Neural progenitor cell (in vitro differentiated cells): ENCODE results near the gene CDH1. TPM values are rescaled to one million over a fixed set of nuclear protein-coding genes. Genes with fewer than 3 reads are reported as not detected.

Experiments
- DNase-seq: peaks from one replicate; pipeline ENCODE4 v3.0.0-alpha.2; 2016; ENCODE audit warnings: low spot score
- H2AFZ ChIP-seq: fragments of 200-600 bp; sonication (generic); replicated peaks from 2 replicates; pipeline ENCODE4 v1.6.1; 2016; ENCODE audit warnings: antibody characterized with exemption
- H3F3A ChIP-seq: fragments of 200-600 bp; sonication (generic); 2 replicates; pipeline ENCODE4 v1.6.1; 2016; ENCODE audit warnings: antibody characterized with exemption, low read depth
- H3K27ac ChIP-seq: fragments of 200-600 bp; sonication (generic); 2 replicates; pipeline ENCODE4 v1.5.1; 2016; ENCODE audit warnings: mild to moderate bottlenecking
- H3K27me3 ChIP-seq: fragments of 200-600 bp; sonication (generic); 2 replicates; pipeline ENCODE4 v1.6.1; 2016; ENCODE audit warnings: mild to moderate bottlenecking, moderate library complexity
- H3K36me3 ChIP-seq: fragments of 200-600 bp; sonication (generic); 2 replicates; pipeline ENCODE4 v1.5.1; 2016
- H3K4me1 ChIP-seq: fragments of 200-600 bp; sonication (generic); 2 replicates; pipeline ENCODE4 v1.6.1; 2016; ENCODE audit warnings: mixed run types
- H3K4me2 ChIP-seq: fragments of 200-600 bp; sonication (generic); 2 replicates; pipeline ENCODE4 v1.6.1; 2016
- H3K4me3 ChIP-seq: fragments of 200-600 bp; sonication (generic); 2 replicates; pipeline ENCODE4 v1.5.1; 2016
- H3K79me2 ChIP-seq: fragments of 200-600 bp; sonication (generic); 2 replicates; pipeline ENCODE4 v1.6.1; 2016; ENCODE audit warnings: low read depth
- H3K9ac ChIP-seq: fragments of 200-600 bp; sonication (generic); 2 replicates; pipeline ENCODE4 v1.6.1; 2016
- H3K9me3 ChIP-seq: fragments of 200-600 bp; sonication (generic); 2 replicates; pipeline ENCODE4 v1.5.1; 2016; ENCODE audit warnings: low read depth
- H4K20me1 ChIP-seq: fragments of 200-600 bp; sonication (generic); 2 replicates; pipeline ENCODE4 v1.6.1; 2016; ENCODE audit warnings: low read depth
- H3K27ac Mint-ChIP-seq: 3 replicates; pipeline ENCODE4 v1.8.0; 2021; ENCODE audit warnings: mixed read lengths
- H3K27me3 Mint-ChIP-seq: 2 replicates; pipeline ENCODE4 v1.8.0; 2022; ENCODE audit warnings: low read depth, mild to moderate bottlenecking, inconsistent platforms, moderate library complexity, mixed read lengths; ENCODE audit not compliant: insufficient read depth
- H3K36me3 Mint-ChIP-seq: 3 replicates; pipeline ENCODE4 v1.8.0; 2021; ENCODE audit warnings: mixed read lengths
- H3K4me1 Mint-ChIP-seq: 3 replicates; pipeline ENCODE4 v1.8.0; 2021; ENCODE audit warnings: mixed read lengths
- H3K4me3 Mint-ChIP-seq: 3 replicates; pipeline ENCODE4 v1.8.0; 2021; ENCODE audit warnings: mild to moderate bottlenecking, moderate library complexity, mixed read lengths
- H3K9me3 Mint-ChIP-seq: 3 replicates; pipeline ENCODE4 v1.8.0; 2020; ENCODE audit warnings: mixed read lengths
- EZH2 ChIP-seq: fragments of 200-600 bp; sonication (generic); IDR thresholded peaks from 2 replicates; pipeline ENCODE4 v1.6.1; 2017; ENCODE audit warnings: antibody characterized with exemption, mild to moderate bottlenecking, moderate library complexity
- EZH2phosphoT487 ChIP-seq: fragments of 200-600 bp; sonication (generic); IDR thresholded peaks from 2 replicates; pipeline ENCODE4 v1.6.1; 2017; ENCODE audit warnings: antibody characterized with exemption
- total RNA-seq: library from RNA; depleted of rRNA; stranded (reverse); fragments of >200 nt; gene quantifications from 2 replicates; pipeline ENCODE4 v1.2.3, GENCODE V29; 2015; ENCODE audit warnings: low replicate concordance
- TF ChIP-seq, protein P1 (sequence below): fragments of 200-600 bp; sonication (generic); IDR thresholded peaks from 2 replicates; pipeline ENCODE4 v1.5.1; 2017; ENCODE audit warnings: antibody characterized with exemption, mild to moderate bottlenecking

The CDH1 gene
- total RNA-seq, 1 donor from 2014 or later, result 3.3 TPM

DNA sequence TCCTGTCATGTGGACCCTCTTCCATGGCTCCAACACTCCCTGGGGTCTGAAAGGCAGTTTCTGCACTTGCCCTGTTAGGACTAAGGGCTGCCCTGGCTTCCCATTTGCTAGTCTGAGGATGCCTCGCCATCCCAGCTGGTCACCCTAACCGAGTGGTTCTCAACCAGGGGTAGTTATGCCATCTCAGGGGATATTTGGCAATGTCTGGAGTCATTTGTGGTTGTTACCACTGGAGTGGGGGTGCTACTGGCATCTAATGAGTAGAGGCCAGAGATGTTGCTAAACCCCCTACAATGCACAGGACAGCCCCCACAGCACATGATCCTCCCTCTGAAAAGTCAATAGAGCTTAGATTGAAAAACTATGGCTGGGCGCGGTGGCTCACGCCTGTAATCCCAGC, 26.9 kb upstream of the CDH1 start:
- H3F3A ChIP-seq, result peaks cover 5% of the 10 kb centered on the region
- peaks cover 4% of the 10 kb centered on the region for H3K4me1 ChIP-seq
- no peaks in the 10 kb centered on the region for H3K36me3 Mint-ChIP-seq
- H3K27ac ChIP-seq, result no peak overlapping the region
- no peak overlapping the region for H3K4me3 ChIP-seq
- H3K36me3 ChIP-seq, result no peaks in the 10 kb centered on the region
- H3K27me3 ChIP-seq, result no peaks in the 10 kb centered on the region
- H3K4me1 Mint-ChIP-seq, result peaks cover 9% of the 10 kb centered on the region
- H3K9me3 Mint-ChIP-seq, result no peaks in the 10 kb centered on the region
- H3K79me2 ChIP-seq, result no peaks in the 10 kb centered on the region
- no peak overlapping the region for H3K9ac ChIP-seq
- H3K27me3 Mint-ChIP-seq, result peaks cover 4% of the 10 kb centered on the region
- TF ChIP-seq, protein P1, sequence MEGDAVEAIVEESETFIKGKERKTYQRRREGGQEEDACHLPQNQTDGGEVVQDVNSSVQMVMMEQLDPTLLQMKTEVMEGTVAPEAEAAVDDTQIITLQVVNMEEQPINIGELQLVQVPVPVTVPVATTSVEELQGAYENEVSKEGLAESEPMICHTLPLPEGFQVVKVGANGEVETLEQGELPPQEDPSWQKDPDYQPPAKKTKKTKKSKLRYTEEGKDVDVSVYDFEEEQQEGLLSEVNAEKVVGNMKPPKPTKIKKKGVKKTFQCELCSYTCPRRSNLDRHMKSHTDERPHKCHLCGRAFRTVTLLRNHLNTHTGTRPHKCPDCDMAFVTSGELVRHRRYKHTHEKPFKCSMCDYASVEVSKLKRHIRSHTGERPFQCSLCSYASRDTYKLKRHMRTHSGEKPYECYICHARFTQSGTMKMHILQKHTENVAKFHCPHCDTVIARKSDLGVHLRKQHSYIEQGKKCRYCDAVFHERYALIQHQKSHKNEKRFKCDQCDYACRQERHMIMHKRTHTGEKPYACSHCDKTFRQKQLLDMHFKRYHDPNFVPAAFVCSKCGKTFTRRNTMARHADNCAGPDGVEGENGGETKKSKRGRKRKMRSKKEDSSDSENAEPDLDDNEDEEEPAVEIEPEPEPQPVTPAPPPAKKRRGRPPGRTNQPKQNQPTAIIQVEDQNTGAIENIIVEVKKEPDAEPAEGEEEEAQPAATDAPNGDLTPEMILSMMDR, result no peak
- TF ChIP-seq EZH2phosphoT487 (no peak), EZH2 (no peak)
- H3K4me2 ChIP-seq, result no peak overlapping the region
- H3K4me3 Mint-ChIP-seq, result no peak overlapping the region
- H3K27ac Mint-ChIP-seq, result no peak overlapping the region
- no peak overlapping the region for H2AFZ ChIP-seq
- no peaks in the 10 kb centered on the region for H3K9me3 ChIP-seq
- no peak for DNase-seq
- H4K20me1 ChIP-seq, result no peaks in the 10 kb centered on the region

DNA sequence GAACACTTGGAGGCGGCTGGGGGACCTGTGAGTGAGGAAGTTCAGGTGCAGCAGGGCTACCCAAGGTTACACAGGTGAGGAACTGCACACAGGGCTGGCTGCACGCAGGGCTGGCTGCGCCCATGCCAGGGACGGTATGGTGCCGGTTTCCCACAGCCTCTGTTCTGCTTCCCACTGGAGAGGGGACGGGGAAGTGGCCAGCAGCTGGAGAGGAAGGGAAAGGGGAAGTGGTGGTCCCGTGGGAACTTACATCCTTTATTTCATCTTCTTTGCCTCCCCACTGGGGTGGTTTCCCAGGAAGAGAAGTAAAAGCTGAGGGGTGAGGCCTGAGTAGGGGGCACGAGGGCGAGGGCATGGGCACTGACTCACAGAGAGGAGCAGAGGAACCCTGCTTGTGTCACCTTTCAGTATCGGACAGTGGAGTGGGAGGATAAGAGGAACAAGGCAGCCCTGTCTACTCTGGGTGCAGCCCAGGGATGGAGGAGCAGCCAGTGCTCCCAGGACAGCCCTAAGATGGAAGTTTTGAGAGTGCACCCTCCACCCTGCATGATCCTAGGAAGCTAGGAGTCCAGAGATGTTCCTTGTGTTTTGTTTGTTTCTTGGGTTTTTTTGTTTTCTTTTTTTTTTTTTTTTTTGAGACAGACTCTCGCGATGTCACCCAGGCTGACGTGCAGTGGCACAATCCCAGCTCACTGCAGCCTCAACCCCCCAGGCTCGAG, 25.5 kb upstream of the CDH1 start:
- no peak overlapping the region for H3K4me2 ChIP-seq
- H3K36me3 Mint-ChIP-seq, result no peaks in the 10 kb centered on the region
- no peak overlapping the region for H3K9ac ChIP-seq
- H3K4me3 Mint-ChIP-seq, result no peak overlapping the region
- H3K27me3 ChIP-seq, result no peaks in the 10 kb centered on the region
- peaks cover 14% of the 10 kb centered on the region for H3K4me1 Mint-ChIP-seq
- TF ChIP-seq EZH2phosphoT487, result no peak
- TF ChIP-seq, protein P1, result no peak
- TF ChIP-seq EZH2, result no peak
- no peak for DNase-seq
- no peaks in the 10 kb centered on the region for H3K9me3 Mint-ChIP-seq
- H2AFZ ChIP-seq, result no peak overlapping the region
- no peaks in the 10 kb centered on the region for H3K36me3 ChIP-seq
- H3K4me1 ChIP-seq, result peaks cover 4% of the 10 kb centered on the region
- peaks cover 5% of the 10 kb centered on the region for H3F3A ChIP-seq
- H3K27me3 Mint-ChIP-seq, result peaks cover 4% of the 10 kb centered on the region
- H4K20me1 ChIP-seq, result no peaks in the 10 kb centered on the region
- H3K27ac ChIP-seq, result no peak overlapping the region
- H3K4me3 ChIP-seq, result no peak overlapping the region
- H3K9me3 ChIP-seq, result no peaks in the 10 kb centered on the region
- no peaks in the 10 kb centered on the region for H3K79me2 ChIP-seq
- H3K27ac Mint-ChIP-seq, result no peak overlapping the region

DNA sequence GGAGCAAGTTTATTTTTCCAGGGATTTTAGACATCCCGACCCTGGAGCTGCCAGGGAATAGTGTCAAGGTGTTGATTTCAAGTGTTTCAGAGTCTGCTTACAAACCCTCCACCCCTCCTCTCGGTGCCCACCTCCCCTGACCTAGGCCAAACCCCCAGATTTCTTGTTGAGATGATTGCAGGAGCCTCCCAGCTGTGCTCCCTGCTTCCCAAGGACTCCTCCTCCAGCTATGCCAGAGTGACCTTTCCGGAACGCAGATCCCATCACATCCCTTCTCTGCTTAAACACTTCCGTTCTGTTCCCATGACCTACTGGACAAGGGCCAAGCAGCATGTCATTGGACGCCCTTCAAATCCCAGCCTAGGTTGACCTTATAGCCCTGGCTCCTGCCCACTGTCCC, 23.7 kb upstream of the CDH1 start:
- no peak overlapping the region for H3K4me3 ChIP-seq
- no peaks in the 10 kb centered on the region for H3K79me2 ChIP-seq
- TF ChIP-seq, protein P1, result no peak
- TF ChIP-seq EZH2phosphoT487 (no peak), EZH2 (no peak)
- no peaks in the 10 kb centered on the region for H4K20me1 ChIP-seq
- no peaks in the 10 kb centered on the region for H3K27me3 ChIP-seq
- H3K9ac ChIP-seq, result no peak overlapping the region
- no peak overlapping the region for H3K4me2 ChIP-seq
- no peaks in the 10 kb centered on the region for H3F3A ChIP-seq
- H3K36me3 ChIP-seq, result no peaks in the 10 kb centered on the region
- H3K4me1 ChIP-seq, result no peaks in the 10 kb centered on the region
- peaks cover 14% of the 10 kb centered on the region for H3K4me1 Mint-ChIP-seq
- no peaks in the 10 kb centered on the region for H3K9me3 ChIP-seq
- no peak overlapping the region for H2AFZ ChIP-seq
- peaks cover 4% of the 10 kb centered on the region for H3K27me3 Mint-ChIP-seq
- H3K36me3 Mint-ChIP-seq, result no peaks in the 10 kb centered on the region
- H3K27ac Mint-ChIP-seq, result peak overlapping the region; percentile 68
- H3K9me3 Mint-ChIP-seq, result peaks cover 2% of the 10 kb centered on the region
- DNase-seq, result no peak
- no peak overlapping the region for H3K27ac ChIP-seq
- H3K4me3 Mint-ChIP-seq, result no peak overlapping the region
